ENCODE results near the gene OR52N1. TPM values are rescaled to one million over a fixed set of nuclear protein-coding genes. Genes with fewer than 3 reads are reported as not detected.

The OR52N1 gene
- polyA plus RNA-seq, 3 donors = not detected

DNA sequence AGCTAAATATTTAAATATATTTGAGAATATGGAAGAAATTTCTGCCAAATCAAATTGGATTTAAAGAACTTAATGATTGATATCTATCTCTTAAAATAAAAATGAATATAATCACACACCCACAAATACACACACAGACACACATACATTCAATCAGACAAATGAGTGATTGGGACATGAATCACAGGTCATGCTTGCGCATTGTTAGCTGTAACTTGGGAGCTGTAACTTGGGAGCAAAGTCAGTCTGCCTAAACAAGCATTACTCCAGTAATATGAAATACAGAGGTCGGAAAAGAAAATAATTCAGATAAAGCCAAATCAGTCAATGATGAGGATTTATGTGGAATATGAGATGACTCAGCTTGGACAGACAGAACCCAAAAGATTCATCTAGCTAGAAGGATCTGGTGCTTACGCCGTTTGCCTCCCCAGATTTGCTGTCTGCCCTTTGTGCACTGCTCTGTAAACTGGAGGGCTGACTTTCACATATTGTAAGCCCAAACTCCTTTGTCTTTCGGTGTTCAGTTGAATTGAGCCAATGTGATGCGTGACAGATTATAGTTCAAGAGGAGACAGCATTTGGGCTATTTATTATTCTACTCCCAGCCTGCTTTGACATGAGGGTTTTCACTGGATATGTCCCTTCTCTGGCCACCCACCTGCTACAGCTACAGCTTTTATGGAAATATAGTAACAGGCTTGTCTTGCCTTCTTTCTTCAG, 53.2 kb downstream of the OR52N1 start:
- Histone ChIP-seq H4K20me1 (ENCODE audit: insufficient read depth, low read length) (no peaks in the 10 kb centered on the region), H3K79me2 (ENCODE audit: insufficient read depth, low read length) (no peaks in the 10 kb centered on the region), H3K27ac (ENCODE audit: low read depth in 1 of 2, low read length in 2 of 2) (no peak overlapping the region), H3K9me3 (replicated peaks in 1 of 2; ENCODE audit: control insufficient read depth in 1 of 2, insufficient read depth in 1 of 2, low read length in 2 of 2) (no peaks in the 10 kb centered on the region), H3K27me3 (ENCODE audit: control insufficient read depth in 2 of 2, insufficient read depth in 2 of 2, low read length in 2 of 2) (no peaks in the 10 kb centered on the region), H3K4me3 (replicated peaks in 1 of 3; ENCODE audit: low read depth in 2 of 3, low read length in 3 of 3) (no peak overlapping the region), H2AFZ (ENCODE audit: insufficient read depth, low read depth, low read length, poor library complexity, severe bottlenecking) (no peak overlapping the region), H3K36me3 (replicated peaks in 1 of 2; ENCODE audit: control insufficient read depth in 1 of 2, insufficient read depth in 2 of 2, low read length in 2 of 2) (no peaks in the 10 kb centered on the region), H3K4me2 (replicated peaks; ENCODE audit: extremely low read depth, low read length, poor library complexity, severe bottlenecking) (no peak overlapping the region), H3K4me1 (ENCODE audit: control insufficient read depth in 1 of 2, insufficient read depth in 2 of 2, low read length in 2 of 2) (no peaks in the 10 kb centered on the region), H3K9ac (ENCODE audit: insufficient read depth, low read length, poor library complexity, severe bottlenecking) (no peak overlapping the region)
- TF ChIP-seq, protein P1, sequence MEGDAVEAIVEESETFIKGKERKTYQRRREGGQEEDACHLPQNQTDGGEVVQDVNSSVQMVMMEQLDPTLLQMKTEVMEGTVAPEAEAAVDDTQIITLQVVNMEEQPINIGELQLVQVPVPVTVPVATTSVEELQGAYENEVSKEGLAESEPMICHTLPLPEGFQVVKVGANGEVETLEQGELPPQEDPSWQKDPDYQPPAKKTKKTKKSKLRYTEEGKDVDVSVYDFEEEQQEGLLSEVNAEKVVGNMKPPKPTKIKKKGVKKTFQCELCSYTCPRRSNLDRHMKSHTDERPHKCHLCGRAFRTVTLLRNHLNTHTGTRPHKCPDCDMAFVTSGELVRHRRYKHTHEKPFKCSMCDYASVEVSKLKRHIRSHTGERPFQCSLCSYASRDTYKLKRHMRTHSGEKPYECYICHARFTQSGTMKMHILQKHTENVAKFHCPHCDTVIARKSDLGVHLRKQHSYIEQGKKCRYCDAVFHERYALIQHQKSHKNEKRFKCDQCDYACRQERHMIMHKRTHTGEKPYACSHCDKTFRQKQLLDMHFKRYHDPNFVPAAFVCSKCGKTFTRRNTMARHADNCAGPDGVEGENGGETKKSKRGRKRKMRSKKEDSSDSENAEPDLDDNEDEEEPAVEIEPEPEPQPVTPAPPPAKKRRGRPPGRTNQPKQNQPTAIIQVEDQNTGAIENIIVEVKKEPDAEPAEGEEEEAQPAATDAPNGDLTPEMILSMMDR (IDR thresholded peaks at IDR 0.05) = no peak
- no peak overlapping the region for H3K27ac Mint-ChIP-seq
- H3K9me3 Mint-ChIP-seq = peaks cover 0 to 12% (median 9%) of the 10 kb centered on the region in 7 donors
- peaks cover 0 to 1% (median 0%) of the 10 kb centered on the region in 3 donors for H3K27me3 Mint-ChIP-seq (ENCODE audit: low read depth in 3 of 3)
- no peaks in the 10 kb centered on the region for H3K36me3 Mint-ChIP-seq
- no peaks in the 10 kb centered on the region for H3K4me1 Mint-ChIP-seq
- no peak for DNase-seq
- intact Hi-C loops (cut with micrococcal nuclease) = no loop called here
- WGBS (ENCODE audit: insufficient coverage) = 100% methylated on average over 2 of the region's 6 CpGs
- H3K4me3 Mint-ChIP-seq = no peak overlapping the region

DNA sequence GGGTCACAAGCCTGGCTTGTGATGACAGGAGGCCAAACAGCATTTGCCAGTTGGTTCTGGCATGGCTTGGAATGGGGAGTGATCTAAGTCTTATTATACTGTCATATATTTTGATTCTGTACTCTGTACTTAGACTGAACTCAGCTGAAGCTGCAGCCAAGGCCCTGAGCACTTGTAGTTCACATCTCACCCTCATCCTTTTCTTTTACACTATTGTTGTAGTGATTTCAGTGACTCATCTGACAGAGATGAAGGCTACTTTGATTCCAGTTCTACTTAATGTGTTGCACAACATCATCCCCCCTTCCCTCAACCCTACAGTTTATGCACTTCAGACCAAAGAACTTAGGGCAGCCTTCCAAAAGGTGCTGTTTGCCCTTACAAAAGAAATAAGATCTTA, 54.0 kb downstream of the OR52N1 start:
- Mint-ChIP-seq H3K4me3 (no peak overlapping the region), H3K9me3 (peaks cover 0 to 12% (median 9%) of the 10 kb centered on the region in 7 donors), H3K27me3 (ENCODE audit: low read depth in 3 of 3) (peaks cover 0 to 1% (median 0%) of the 10 kb centered on the region in 3 donors), H3K4me1 (no peaks in the 10 kb centered on the region), H3K36me3 (no peaks in the 10 kb centered on the region), H3K27ac (no peak overlapping the region)
- H3K4me3 ChIP-seq (replicated peaks in 1 of 3; ENCODE audit: low read depth in 2 of 3, low read length in 3 of 3) = no peak overlapping the region
- H3K9ac ChIP-seq (ENCODE audit: insufficient read depth, low read length, poor library complexity, severe bottlenecking) = no peak overlapping the region
- no peaks in the 10 kb centered on the region for H3K79me2 ChIP-seq (ENCODE audit: insufficient read depth, low read length)
- no peaks in the 10 kb centered on the region for H3K9me3 ChIP-seq (replicated peaks in 1 of 2; ENCODE audit: control insufficient read depth in 1 of 2, insufficient read depth in 1 of 2, low read length in 2 of 2)
- H3K36me3 ChIP-seq (replicated peaks in 1 of 2; ENCODE audit: control insufficient read depth in 1 of 2, insufficient read depth in 2 of 2, low read length in 2 of 2) = no peaks in the 10 kb centered on the region
- no peak for DNase-seq
- H4K20me1 ChIP-seq (ENCODE audit: insufficient read depth, low read length) = no peaks in the 10 kb centered on the region
- no peaks in the 10 kb centered on the region for H3K27me3 ChIP-seq (ENCODE audit: control insufficient read depth in 2 of 2, insufficient read depth in 2 of 2, low read length in 2 of 2)
- no peak overlapping the region for H3K4me2 ChIP-seq (replicated peaks; ENCODE audit: extremely low read depth, low read length, poor library complexity, severe bottlenecking)
- no peak overlapping the region for H2AFZ ChIP-seq (ENCODE audit: insufficient read depth, low read depth, low read length, poor library complexity, severe bottlenecking)
- TF ChIP-seq, protein P1 (IDR thresholded peaks at IDR 0.05) = no peak
- H3K4me1 ChIP-seq (ENCODE audit: control insufficient read depth in 1 of 2, insufficient read depth in 2 of 2, low read length in 2 of 2) = no peaks in the 10 kb centered on the region
- intact Hi-C loops (cut with micrococcal nuclease) = no loop called here
- no peak overlapping the region for H3K27ac ChIP-seq (ENCODE audit: low read depth in 1 of 2, low read length in 2 of 2)

Other genes starting within 250 kb of the OR52N1 start
- not detected for gene OR52H1, start 242.7 kb downstream of the OR52N1 start, polyA plus RNA-seq
- not detected for gene OR52B6, start 210.4 kb downstream of the OR52N1 start, polyA plus RNA-seq
- gene TRIM6, start 194.6 kb downstream of the OR52N1 start, polyA plus RNA-seq = under 1 TPM; 0.11 to 0.44 (median 0.15) TPM
- gene TRIM34, start 166.3 kb downstream of the OR52N1 start, polyA plus RNA-seq = 10 to 100 TPM; 21.9 to 25.7 (median 23.5) TPM
- 10 to 100 TPM in 2 of 3 donors, 1 to 10 TPM in 1; 9.4 to 14.4 (median 10.6) TPM for gene TRIM5, start 106.2 kb downstream of the OR52N1 start, polyA plus RNA-seq
- gene TRIM22, start 101.5 kb downstream of the OR52N1 start, polyA plus RNA-seq = 100 to 1,000 TPM; 122 to 277 (median 132) TPM
- under 1 TPM in 1 of 3 donors, not detected in 2; 0.04 TPM for gene OR56B1, start 54.8 kb downstream of the OR52N1 start, polyA plus RNA-seq
- under 1 TPM in 2 of 3 donors, not detected in 1; 0.24 to 0.31 TPM for gene OR52N4, start 37.0 kb downstream of the OR52N1 start, polyA plus RNA-seq
- not detected for gene OR52N5, start 7.9 kb downstream of the OR52N1 start, polyA plus RNA-seq
- gene OR52N2, start 17.7 kb upstream of the OR52N1 start, polyA plus RNA-seq = not detected
- gene OR52E6, start 50.6 kb upstream of the OR52N1 start, polyA plus RNA-seq = not detected
- gene OR52E8, start 66.4 kb upstream of the OR52N1 start, polyA plus RNA-seq = not detected
- not detected for gene OR52E4, start 89.4 kb upstream of the OR52N1 start, polyA plus RNA-seq
- not detected for gene OR52E5, start 101.9 kb upstream of the OR52N1 start, polyA plus RNA-seq
- not detected for gene OR56A3, start 151.0 kb upstream of the OR52N1 start, polyA plus RNA-seq
- gene OR56A5, start 177.2 kb upstream of the OR52N1 start, polyA plus RNA-seq = not detected
- gene OR52L1, start 195.7 kb upstream of the OR52N1 start, polyA plus RNA-seq = not detected
- not detected for gene OR56A4, start 215.7 kb upstream of the OR52N1 start, polyA plus RNA-seq
- under 1 TPM in 1 of 3 donors, not detected in 2; 0.01 TPM for gene OR56A1, start 239.5 kb upstream of the OR52N1 start, polyA plus RNA-seq